HEK293 (cell line): ENCODE results near the gene MINAR2.

Experiments used
- CTCF ChIA-PET: fragments of 350-600 bp; formaldehyde crosslinking; extraction: SDS; loops from one replicate; lab custom pipeline; 2021; ENCODE audit warnings: antibody characterized with exemption; lab: Yijun Ruan, JAX
- POLR2A ChIA-PET: fragments of 300-600 bp; formaldehyde crosslinking; extraction: SDS; loops from one replicate; lab custom pipeline; 2020; ENCODE audit warnings: antibody characterized with exemption, inconsistent platforms; lab: Yijun Ruan, JAX
- H3K27ac ChIP-seq: fragments of 200-500 bp; sonication (Bioruptor generic); 2 replicates; pipeline ENCODE4 v1.5.1; 2014; ENCODE audit warnings: low read depth, low read length, control low read depth, inconsistent platforms; ENCODE audit errors: extremely low read depth
- H3K36me3 ChIP-seq, 2 experiments: fragments of 200-500 bp in 1 of 2; sonication (Bioruptor generic) in 1 of 2; 1 replicate in 1 of 2; 2 replicates in 1 of 2; pipeline ENCODE4 v1.5.1; 2014 to 2017; ENCODE audit warnings: inconsistent platforms in 2 of 2, low read length in 2 of 2; ENCODE audit not compliant: control insufficient read depth in 2 of 2, insufficient read depth in 1 of 2
- H3K4me1 ChIP-seq: fragments of 200-500 bp; sonication (Bioruptor generic); 2 replicates; pipeline ENCODE4 v1.5.1; 2014; ENCODE audit warnings: mild to moderate bottlenecking, low read length, inconsistent platforms; ENCODE audit not compliant: control insufficient read depth, insufficient read depth
- H3K4me3 ChIP-seq: 2 replicates; pipeline ENCODE4 v1.5.1; 2011; ENCODE audit warnings: low read depth, mild to moderate bottlenecking, control low read depth, low read length, moderate library complexity
- H3K9me3 ChIP-seq: fragments of 200-500 bp; sonication (Bioruptor generic); 2 replicates; pipeline ENCODE4 v1.5.1; 2014; ENCODE audit warnings: low read depth, low read length, inconsistent platforms; ENCODE audit not compliant: control insufficient read depth, insufficient read depth
- BCL11B ChIP-seq: fragments of 450-650 bp; formaldehyde crosslinking; IDR thresholded peaks from 2 replicates; pipeline ENCODE4 v1.5.1; 2016; ENCODE audit warnings: low read depth, missing biosample characterization, missing genetic modification characterization
- KLF16 ChIP-seq: fragments of 450-650 bp; formaldehyde crosslinking; IDR thresholded peaks from 2 replicates; pipeline ENCODE4 v1.5.1; 2017; ENCODE audit warnings: missing biosample characterization, missing genetic modification characterization
- SCRT1 ChIP-seq: fragments of 450-650 bp; formaldehyde crosslinking; IDR thresholded peaks from 2 replicates; pipeline ENCODE4 v1.5.1; 2016; ENCODE audit warnings: missing biosample characterization, missing genetic modification characterization, borderline replicate concordance
- SETDB1 ChIP-seq: IDR thresholded peaks from one replicate; pipeline ENCODE4 v1.6.1; 2017; ENCODE audit warnings: mild to moderate bottlenecking, low read length, moderate library complexity, mixed read lengths; ENCODE audit not compliant: insufficient read length
- YY1 ChIP-seq: fragments of 450-650 bp; formaldehyde crosslinking; IDR thresholded peaks from 2 replicates; pipeline ENCODE4 v1.5.1; 2018; ENCODE audit warnings: missing biosample characterization, missing genetic modification characterization
- ZBTB17 ChIP-seq: fragments of 450-650 bp; formaldehyde crosslinking; IDR thresholded peaks from 2 replicates; pipeline ENCODE4 v1.5.1; 2016; ENCODE audit warnings: missing biosample characterization, missing genetic modification characterization
- ZBTB48 ChIP-seq: fragments of 450-650 bp; formaldehyde crosslinking; IDR thresholded peaks from 2 replicates; pipeline ENCODE4 v1.5.1; 2016; ENCODE audit warnings: missing biosample characterization, missing genetic modification characterization
- ZNF138 ChIP-seq: fragments of 450-650 bp; formaldehyde crosslinking; IDR thresholded peaks from 2 replicates; pipeline ENCODE4 v1.5.1; 2016; ENCODE audit warnings: missing biosample characterization, missing genetic modification characterization, borderline replicate concordance
- ZNF214 ChIP-seq: fragments of 450-650 bp; formaldehyde crosslinking; IDR thresholded peaks from 2 replicates; pipeline ENCODE4 v1.5.1; 2017; ENCODE audit warnings: missing biosample characterization, mild to moderate bottlenecking, missing genetic modification characterization, borderline replicate concordance
- ZNF266 ChIP-seq: fragments of 450-650 bp; formaldehyde crosslinking; IDR thresholded peaks from 2 replicates; pipeline ENCODE4 v1.5.1; 2016; ENCODE audit warnings: missing biosample characterization, missing genetic modification characterization, low read depth
- ZNF302 ChIP-seq: fragments of 450-650 bp; formaldehyde crosslinking; IDR thresholded peaks from 2 replicates; pipeline ENCODE4 v1.5.1; 2016; ENCODE audit warnings: missing biosample characterization, missing genetic modification characterization, low read depth
- ZNF354C ChIP-seq: fragments of 450-650 bp; formaldehyde crosslinking; IDR thresholded peaks from 2 replicates; pipeline ENCODE4 v1.5.1; 2016; ENCODE audit warnings: missing biosample characterization, missing genetic modification characterization, low read depth, borderline replicate concordance
- ZNF362 ChIP-seq: fragments of 450-650 bp; formaldehyde crosslinking; IDR thresholded peaks from 2 replicates; pipeline ENCODE4 v1.5.1; 2016; ENCODE audit warnings: missing biosample characterization, missing genetic modification characterization
- ZNF426 ChIP-seq: fragments of 450-650 bp; formaldehyde crosslinking; IDR thresholded peaks from 2 replicates; pipeline ENCODE4 v1.5.1; 2017; ENCODE audit warnings: missing biosample characterization, missing genetic modification characterization, mild to moderate bottlenecking, inconsistent platforms, moderate library complexity
- ZNF510 ChIP-seq: fragments of 450-650 bp; formaldehyde crosslinking; IDR thresholded peaks from 2 replicates; pipeline ENCODE4 v1.5.1; 2018; ENCODE audit warnings: mild to moderate bottlenecking, missing genetic modification characterization, missing biosample characterization; ENCODE audit not compliant: insufficient replicate concordance
- ZNF558 ChIP-seq: fragments of 450-650 bp; formaldehyde crosslinking; IDR thresholded peaks from 2 replicates; pipeline ENCODE4 v1.5.1; 2016; ENCODE audit warnings: missing biosample characterization, missing genetic modification characterization
- ZNF664 ChIP-seq: fragments of 450-650 bp; formaldehyde crosslinking; IDR thresholded peaks from 2 replicates; pipeline ENCODE4 v1.5.1; 2016; ENCODE audit warnings: missing biosample characterization, missing genetic modification characterization
- ZNF837 ChIP-seq: fragments of 450-650 bp; formaldehyde crosslinking; IDR thresholded peaks from 2 replicates; pipeline ENCODE4 v1.5.1; 2016; ENCODE audit warnings: missing biosample characterization, missing genetic modification characterization
- ZSCAN23 ChIP-seq: fragments of 450-650 bp; formaldehyde crosslinking; IDR thresholded peaks from 2 replicates; pipeline ENCODE4 v1.5.1; 2016; ENCODE audit warnings: missing biosample characterization, missing genetic modification characterization
- TF ChIP-seq, protein P1 (sequence below): fragments of 450-650 bp; IDR thresholded peaks from 2 replicates; pipeline ENCODE4 v1.5.1; 2018; ENCODE audit warnings: missing biosample characterization, missing genetic modification characterization

The MINAR2 gene

GRCh38 chr5:129773376-129773775 is 25.5 kb downstream of the MINAR2 start:
- Histone ChIP-seq H3K4me3 (no peak overlapping the region), H3K4me1 (no peaks in the 10 kb centered on the region), H3K36me3 (no peaks in the 10 kb centered on the region), H3K27ac (no peak overlapping the region), H3K9me3 (no peaks in the 10 kb centered on the region)
- TF ChIP-seq ZNF558 (tag by site-specific recombination), result no peak
- TF ChIP-seq ZNF510 (tag by site-specific recombination), result no peak
- TF ChIP-seq ZSCAN23 (tag by site-specific recombination), result no peak
- no peak for TF ChIP-seq ZNF354C
- TF ChIP-seq KLF16, result no peak
- no peak for TF ChIP-seq ZBTB48 (tag by site-specific recombination)
- TF ChIP-seq ZNF138, result no peak
- no peak for TF ChIP-seq ZNF266 (tag by site-specific recombination)
- TF ChIP-seq, protein P1, sequence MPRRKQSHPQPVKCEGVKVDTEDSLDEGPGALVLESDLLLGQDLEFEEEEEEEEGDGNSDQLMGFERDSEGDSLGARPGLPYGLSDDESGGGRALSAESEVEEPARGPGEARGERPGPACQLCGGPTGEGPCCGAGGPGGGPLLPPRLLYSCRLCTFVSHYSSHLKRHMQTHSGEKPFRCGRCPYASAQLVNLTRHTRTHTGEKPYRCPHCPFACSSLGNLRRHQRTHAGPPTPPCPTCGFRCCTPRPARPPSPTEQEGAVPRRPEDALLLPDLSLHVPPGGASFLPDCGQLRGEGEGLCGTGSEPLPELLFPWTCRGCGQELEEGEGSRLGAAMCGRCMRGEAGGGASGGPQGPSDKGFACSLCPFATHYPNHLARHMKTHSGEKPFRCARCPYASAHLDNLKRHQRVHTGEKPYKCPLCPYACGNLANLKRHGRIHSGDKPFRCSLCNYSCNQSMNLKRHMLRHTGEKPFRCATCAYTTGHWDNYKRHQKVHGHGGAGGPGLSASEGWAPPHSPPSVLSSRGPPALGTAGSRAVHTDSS (tag by site-specific recombination), result no peak
- ChIA-PET POLR2A (no interaction called here), CTCF (interaction anchor here (0.6 to 9.3 kb wide), 7 partner anchors 8 to 1099 kb away, joined by 3 to 256 read pairs (median 5); no protein-coding TSS in a partner anchor)

- Histone ChIP-seq H3K4me1 (no peaks in the 10 kb centered on the region), H3K4me3 (no peak overlapping the region), H3K9me3 (no peaks in the 10 kb centered on the region), H3K36me3 (no peaks in the 10 kb centered on the region), H3K27ac (no peak overlapping the region)
- TF ChIP-seq ZNF426 (tag by site-specific recombination), result no peak
- POLR2A ChIA-PET, result no interaction called here
- CTCF ChIA-PET, result interaction anchor here (0.7 to 1.2 kb wide), 2 partner anchors 70 to 183 kb away, joined by 3 read pairs; no protein-coding TSS in a partner anchor
Observed at GRCh38 chr5:129781594-129781993, 33.7 kb downstream of the MINAR2 start.

GRCh38 chr5:129803403-129803802 is 55.5 kb downstream of the MINAR2 start:
- H3K4me3 ChIP-seq, result no peak overlapping the region
- CTCF ChIA-PET, result no interaction called here
- no peaks in the 10 kb centered on the region for H3K4me1 ChIP-seq
- H3K9me3 ChIP-seq, result no peaks in the 10 kb centered on the region
- POLR2A ChIA-PET, result no interaction called here
- TF ChIP-seq ZNF214, result no peak
- no peak for TF ChIP-seq SCRT1
- no peak for TF ChIP-seq ZNF302
- TF ChIP-seq ZNF837, result no peak
- TF ChIP-seq BCL11B, result no peak
- TF ChIP-seq SETDB1, result no peak
- TF ChIP-seq ZNF664 (tag by site-specific recombination), result no peak
- TF ChIP-seq YY1 (tag by site-specific recombination), result no peak
- no peak for TF ChIP-seq ZBTB17
- TF ChIP-seq ZNF362 (tag by site-specific recombination), result no peak
- no peak overlapping the region for H3K27ac ChIP-seq
- no peaks in the 10 kb centered on the region for H3K36me3 ChIP-seq
